ENCODE measurements around the gene TBX19. TPM values are rescaled to one million over a fixed set of nuclear protein-coding genes. Genes with fewer than 3 reads are reported as not detected.

TBX19 gene
- total and polyA plus RNA-seq, 2 of the 4 experiments (the other 2 are of a cell fraction): 0.18 to 0.89 TPM

DNA sequence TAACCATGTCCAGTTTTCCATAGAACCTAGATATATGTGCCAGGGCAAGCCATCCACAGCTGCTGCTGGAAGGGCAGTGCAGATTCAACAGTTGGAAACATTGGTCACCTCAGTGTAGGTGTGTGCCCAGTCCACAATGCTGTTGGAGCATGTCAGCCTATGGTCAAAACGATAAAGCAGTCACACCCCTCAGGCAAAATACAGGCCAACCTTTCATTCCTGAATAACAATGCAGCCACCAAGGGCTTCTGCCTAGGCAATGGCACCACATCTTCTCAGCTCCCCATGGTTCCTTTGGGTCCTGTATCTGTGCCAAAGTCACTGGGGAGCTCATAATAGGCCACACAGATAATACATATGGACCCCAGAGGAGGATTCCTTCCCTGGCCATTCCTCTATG, 15.1 kb upstream of the TBX19 start:
- H2BK120ac ChIP-seq (ENCODE audit: low read depth, low read length): no peak overlapping the region
- dilution Hi-C loops (cut with HindIII; ENCODE audit: low sequenced_read_pairs, unreplicated experiment): no loop called here
- CTCF ChIA-PET: no interaction called here

More for the DNA sequence above, 15.1 kb upstream of the TBX19 start:
- H3K9me1 ChIP-seq (ENCODE audit: insufficient read depth, low read length): peaks cover 10% of the 10 kb centered on the region
- H3K18ac ChIP-seq (ENCODE audit: low read depth, low read length): no peak overlapping the region
- no peak overlapping the region for H2AK5ac ChIP-seq (ENCODE audit: low read depth, low read length)
- no peak overlapping the region for H2BK15ac ChIP-seq (ENCODE audit: low read depth, low read length)
- H4K91ac ChIP-seq (ENCODE audit: insufficient read depth, low read depth, low read length): no peak overlapping the region
- no peak overlapping the region for H3K4me2 ChIP-seq (ENCODE audit: low read depth, low read length)
- H2BK20ac ChIP-seq (ENCODE audit: low read depth, low read length): no peak overlapping the region
- H3K4ac ChIP-seq (ENCODE audit: low read depth, low read length): no peak overlapping the region
- H4K8ac ChIP-seq (ENCODE audit: low read depth in 2 of 2, low read length in 2 of 2): no peak overlapping the region
- no peak for ATAC-seq (ENCODE audit: low read depth)
- intact Hi-C loops (cut with micrococcal nuclease): no loop called here
- H3K4me3 ChIP-seq (ENCODE audit: insufficient read depth, low read depth, low read length): no peak overlapping the region
- no peak overlapping the region for H3K56ac ChIP-seq (ENCODE audit: extremely low read depth, insufficient read depth, low read length)
- no peak overlapping the region for H4K5ac ChIP-seq (ENCODE audit: low read depth, low read length)
- WGBS, 2 experiments (ENCODE audit: extremely low coverage in 2 of 2, insufficient read length in 1 of 2): no CpG with 5 or more reads among the region's 1 CpG
- no peak overlapping the region for H2BK5ac ChIP-seq (ENCODE audit: low read depth, low read length, poor library complexity, severe bottlenecking)
- no peak overlapping the region for H2AK9ac ChIP-seq (replicated peaks; ENCODE audit: low read depth, low read length, poor library complexity)
- no peaks in the 10 kb centered on the region for H3K36me3 ChIP-seq (ENCODE audit: control insufficient read depth, insufficient read depth, low read length)
- no peak for TF ChIP-seq POLR2A (IDR thresholded peaks at IDR 0.05; ENCODE audit: low read depth, low read length)
- TF ChIP-seq, protein P1, sequence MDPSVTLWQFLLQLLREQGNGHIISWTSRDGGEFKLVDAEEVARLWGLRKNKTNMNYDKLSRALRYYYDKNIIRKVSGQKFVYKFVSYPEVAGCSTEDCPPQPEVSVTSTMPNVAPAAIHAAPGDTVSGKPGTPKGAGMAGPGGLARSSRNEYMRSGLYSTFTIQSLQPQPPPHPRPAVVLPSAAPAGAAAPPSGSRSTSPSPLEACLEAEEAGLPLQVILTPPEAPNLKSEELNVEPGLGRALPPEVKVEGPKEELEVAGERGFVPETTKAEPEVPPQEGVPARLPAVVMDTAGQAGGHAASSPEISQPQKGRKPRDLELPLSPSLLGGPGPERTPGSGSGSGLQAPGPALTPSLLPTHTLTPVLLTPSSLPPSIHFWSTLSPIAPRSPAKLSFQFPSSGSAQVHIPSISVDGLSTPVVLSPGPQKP (IDR thresholded peaks at IDR 0.05; ENCODE audit: borderline replicate concordance, low read depth, low read length): no peak
- TF ChIP-seq MXI1 (IDR thresholded peaks at IDR 0.05; ENCODE audit: borderline replicate concordance, low read depth, low read length): no peak
- no peak for TF ChIP-seq MAZ (IDR thresholded peaks at IDR 0.05; ENCODE audit: borderline replicate concordance, low read depth, low read length)
- TF ChIP-seq BHLHE40 (IDR thresholded peaks at IDR 0.05; ENCODE audit: low read depth, low read length): no peak
- TF ChIP-seq FOS (IDR thresholded peaks at IDR 0.05; ENCODE audit: low read depth, low read length): no peak
- no peak for TF ChIP-seq CEBPB (IDR thresholded peaks at IDR 0.05; ENCODE audit: low read depth, low read length)
- TF ChIP-seq NFE2L2 (IDR thresholded peaks at IDR 0.05; ENCODE audit: low read depth, low read length): no peak
- no peaks in the 10 kb centered on the region for H4K20me1 ChIP-seq (ENCODE audit: insufficient read depth, low read length)
- H3K23ac ChIP-seq (ENCODE audit: low read depth, low read length): no peak overlapping the region
- in situ Hi-C loops (cut with MboI; ENCODE audit: low sequenced_read_pairs): no loop called here
- no peak overlapping the region for H3K9ac ChIP-seq (ENCODE audit: low read depth, low read length)
- no peaks in the 10 kb centered on the region for H3K27me3 ChIP-seq (ENCODE audit: control insufficient read depth, insufficient read depth, low read length)
- H3K27ac ChIP-seq (ENCODE audit: insufficient read depth, low read length): no peak overlapping the region
- POLR2A ChIA-PET (ENCODE audit: unreplicated experiment): no interaction called here
- no peak for DNase-seq
- no peak overlapping the region for H2AFZ ChIP-seq (replicated peaks; ENCODE audit: low read length, poor library complexity)
- H3K9me3 ChIP-seq (ENCODE audit: control insufficient read depth, insufficient read depth, low read length): no peaks in the 10 kb centered on the region
- peaks cover 0 to 9% of the 10 kb centered on the region in 2 experiments; a peak in 2 of 4 replicates for H3K79me1 ChIP-seq (ENCODE audit: low read depth in 1 of 2, low read length in 2 of 2)
- H3K4me1 ChIP-seq (ENCODE audit: control insufficient read depth, insufficient read depth, low read length): peaks cover 3% of the 10 kb centered on the region
- BruUV-seq (replicated peaks): no TSS peak
- H3K14ac ChIP-seq (replicated peaks; ENCODE audit: low read depth, low read length): no peak overlapping the region
